ENCODE measurements around the gene RNF144A.

RNF144A gene

DNA sequence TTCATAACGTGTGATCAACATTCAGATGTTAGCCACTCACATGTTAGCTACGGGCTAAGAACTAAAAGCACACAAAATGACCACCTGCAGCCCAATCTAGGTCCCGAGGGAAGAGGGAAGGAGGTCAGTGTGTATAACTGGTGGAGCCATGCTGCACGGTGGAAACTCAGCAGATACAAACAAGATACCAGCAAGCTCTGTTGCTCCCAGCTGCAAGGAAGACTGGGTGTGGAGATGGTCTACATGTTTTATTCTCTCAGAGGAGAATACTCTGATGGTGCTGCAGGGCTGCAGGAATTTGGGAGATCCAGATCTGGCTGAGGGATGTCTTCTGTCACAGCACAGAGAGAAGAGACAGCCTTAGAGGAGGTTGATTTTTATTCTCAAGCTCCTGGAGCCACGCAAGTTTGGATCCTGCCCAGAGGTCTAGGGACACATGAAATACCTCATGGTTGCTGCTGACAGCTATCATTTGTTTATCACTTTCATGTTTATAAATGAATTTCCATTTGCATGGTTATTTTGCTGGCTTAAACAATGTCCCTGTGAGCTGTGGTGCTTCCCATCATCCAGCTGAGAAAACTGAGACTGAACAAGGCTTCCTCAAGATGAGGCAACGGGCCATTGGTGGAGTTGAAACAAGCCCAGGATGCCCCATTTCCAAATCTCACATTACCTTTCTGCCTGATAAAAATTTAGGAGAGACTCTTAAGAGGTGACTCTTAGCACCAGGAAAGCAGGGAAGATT is 30.9 kb downstream of the RNF144A start:
- no peak for DNase-seq (ENCODE audit: low spot score)

DNA sequence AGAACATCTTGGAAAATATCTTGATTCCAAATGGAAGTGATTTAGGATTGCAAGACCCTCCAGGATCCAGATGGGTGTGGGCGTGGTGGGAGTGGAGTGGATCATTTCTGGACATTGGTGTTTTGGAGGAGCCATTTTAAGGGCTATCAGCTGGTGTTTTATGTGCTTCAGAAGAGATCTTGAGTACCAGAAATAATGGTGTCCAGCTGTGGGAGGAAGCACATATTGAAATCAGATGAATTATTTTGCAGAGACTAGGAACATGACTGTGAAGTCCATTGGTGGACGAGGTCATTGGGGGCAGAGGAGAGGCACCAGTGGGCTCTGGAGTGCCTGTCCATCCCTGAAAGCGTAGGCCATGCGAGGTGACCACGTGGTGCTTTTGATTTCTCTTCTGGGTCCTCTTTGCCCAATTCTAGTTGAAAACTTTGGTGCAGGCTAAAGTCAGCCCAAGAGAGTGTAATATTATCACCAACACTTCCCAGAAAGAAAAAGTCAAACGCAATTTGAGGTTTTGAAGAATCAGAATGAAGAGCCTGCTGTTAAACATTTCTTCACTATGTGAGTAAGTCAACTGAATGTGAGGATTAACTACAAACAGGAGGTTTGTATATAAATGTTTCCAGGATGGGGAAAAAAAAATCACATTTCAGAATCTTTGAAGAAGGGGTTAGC is 31.6 kb downstream of the RNF144A start:
- DNase-seq (ENCODE audit: low spot score), result no peak

DNA sequence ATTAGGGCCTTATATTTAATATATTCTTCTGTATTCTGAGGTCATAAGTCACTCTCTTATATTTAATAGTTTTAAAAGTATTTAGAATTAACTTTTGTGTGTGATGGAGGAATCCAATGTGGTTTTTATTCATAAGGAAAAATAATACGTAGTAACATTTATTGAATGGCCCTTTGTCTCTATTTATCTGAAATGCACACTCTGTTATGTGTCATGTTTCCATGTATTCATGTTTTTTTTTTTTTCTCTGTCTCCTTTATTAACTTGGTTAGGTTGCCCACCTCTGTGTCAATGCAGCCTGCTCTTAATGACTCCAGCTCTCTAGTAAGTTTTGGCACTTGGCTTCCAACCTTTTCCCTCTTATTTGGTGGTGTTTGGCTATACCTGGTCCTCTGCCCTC is 33.8 kb downstream of the RNF144A start:
- no peak for DNase-seq (ENCODE audit: low spot score)

DNA sequence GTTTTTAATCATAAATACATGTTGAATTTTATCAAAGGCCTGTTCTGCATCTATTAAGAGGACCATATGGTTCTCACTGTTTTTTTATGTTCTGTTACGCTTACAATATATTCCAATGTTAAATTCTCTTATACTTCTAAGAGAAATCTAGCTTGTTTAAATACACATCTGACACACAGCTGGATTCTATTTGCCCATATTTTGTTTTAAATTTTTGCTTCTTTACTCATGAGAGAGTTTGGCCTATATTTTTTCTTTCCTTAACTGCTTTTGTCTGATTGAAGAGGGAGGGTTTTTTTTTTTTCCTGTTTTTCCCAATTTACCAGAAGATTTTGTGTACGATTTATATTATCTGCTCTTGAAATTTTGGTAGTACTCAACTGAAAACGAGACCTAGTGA is 34.9 kb downstream of the RNF144A start:
- no peak for DNase-seq (ENCODE audit: low spot score)

DNA sequence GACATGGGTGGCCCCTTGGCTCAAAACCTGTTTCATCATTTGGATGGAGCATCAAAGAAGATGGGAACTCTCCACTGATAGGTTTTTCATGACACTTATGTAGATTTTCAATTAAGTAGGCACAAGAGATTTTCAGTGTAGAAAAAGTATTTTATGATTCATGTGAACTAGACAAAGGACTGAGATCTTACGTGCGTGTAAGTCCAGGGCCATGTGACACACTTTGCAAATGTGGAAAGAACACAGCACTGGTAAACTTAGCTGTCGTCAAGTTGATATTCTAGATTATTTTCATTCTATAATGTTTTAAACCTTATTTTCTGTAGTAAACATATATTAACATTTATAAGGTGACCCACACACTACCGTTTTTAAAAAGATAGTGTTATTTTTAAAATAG is 37.4 kb downstream of the RNF144A start:
- no peak for DNase-seq (ENCODE audit: low spot score)

DNA sequence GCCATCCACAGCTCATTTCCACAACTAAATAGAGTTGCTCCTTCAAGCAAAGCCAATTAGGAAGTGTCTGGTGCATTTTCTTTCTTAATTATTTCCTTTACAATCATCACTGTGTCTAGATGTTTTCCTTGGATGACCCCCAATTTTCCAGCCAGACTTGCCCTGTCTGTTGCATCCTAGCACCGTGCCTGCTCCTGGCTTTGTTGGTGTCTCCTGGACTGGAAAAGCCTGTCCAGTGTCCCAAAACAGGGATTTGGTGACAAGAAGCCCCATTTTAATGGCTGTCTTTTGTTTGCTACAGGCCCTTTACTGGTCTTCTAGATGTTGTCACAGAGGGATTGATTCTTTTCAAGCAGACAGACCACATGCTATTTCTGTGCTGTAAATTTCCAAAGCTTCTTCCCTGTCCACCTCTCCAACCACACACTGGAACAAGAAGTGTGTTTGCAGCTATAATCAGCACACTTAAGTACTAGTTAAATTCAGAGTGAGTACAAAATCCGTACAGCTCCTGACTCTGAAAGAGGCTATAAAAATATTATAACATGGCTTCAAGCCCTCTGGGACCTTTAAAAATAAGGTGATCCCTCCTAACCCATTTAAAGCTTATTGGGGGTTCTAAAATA is 38.4 kb downstream of the RNF144A start:
- no peak for DNase-seq (ENCODE audit: low spot score)

DNA sequence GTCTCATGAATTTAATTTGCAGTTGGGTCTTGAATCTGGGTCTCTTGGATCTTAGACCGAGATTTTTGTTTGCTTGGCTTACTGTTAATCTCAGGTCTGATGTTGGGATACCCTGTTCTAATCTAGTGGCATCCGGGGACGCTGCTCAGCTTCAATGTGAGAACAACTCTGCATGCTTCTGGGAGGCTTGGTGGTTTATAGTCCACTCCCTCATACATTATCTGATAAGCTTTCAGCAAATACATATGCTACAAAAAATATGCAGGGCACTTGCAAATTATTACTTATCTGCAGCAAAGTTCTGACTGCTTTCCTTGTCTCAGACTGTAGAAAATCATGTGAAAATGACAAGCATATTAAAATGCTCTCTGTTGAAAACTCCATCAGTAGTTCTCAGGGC is 39.4 kb downstream of the RNF144A start:
- DNase-seq (ENCODE audit: low spot score), result no peak

DNA sequence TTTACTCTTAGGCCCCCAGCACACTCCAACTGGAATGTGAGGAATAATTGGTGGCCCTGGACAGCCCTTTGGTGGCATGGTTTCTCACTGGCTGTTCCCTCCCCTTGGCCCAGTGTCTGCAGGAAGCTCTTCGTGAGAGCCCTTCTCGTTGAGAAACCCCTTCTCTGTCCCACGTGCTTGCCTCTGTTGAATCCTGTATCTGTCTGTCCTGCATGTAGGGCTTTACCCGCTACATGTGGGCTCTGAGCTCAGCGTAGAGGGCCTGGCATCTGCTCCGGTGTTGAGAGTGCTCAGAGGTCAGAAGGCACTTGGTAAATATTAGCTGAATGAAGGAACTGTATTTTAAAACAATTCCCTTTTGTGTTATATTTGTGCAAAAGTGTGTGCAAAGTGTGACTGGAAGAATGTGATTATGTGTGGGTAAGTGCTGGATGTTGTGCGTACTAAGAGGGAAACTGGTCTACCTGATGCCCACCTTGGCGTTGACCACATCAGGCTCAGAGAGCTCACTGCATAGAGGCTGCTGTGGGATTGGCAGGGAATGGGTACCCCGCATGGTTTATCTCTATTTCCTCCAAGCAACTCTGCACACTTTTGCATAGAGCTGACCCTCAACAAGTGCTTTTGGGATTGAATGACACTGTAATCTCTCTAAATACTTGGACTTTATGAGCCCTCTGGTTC is 40.0 kb downstream of the RNF144A start:
- no peak for DNase-seq (ENCODE audit: low spot score)

DNA sequence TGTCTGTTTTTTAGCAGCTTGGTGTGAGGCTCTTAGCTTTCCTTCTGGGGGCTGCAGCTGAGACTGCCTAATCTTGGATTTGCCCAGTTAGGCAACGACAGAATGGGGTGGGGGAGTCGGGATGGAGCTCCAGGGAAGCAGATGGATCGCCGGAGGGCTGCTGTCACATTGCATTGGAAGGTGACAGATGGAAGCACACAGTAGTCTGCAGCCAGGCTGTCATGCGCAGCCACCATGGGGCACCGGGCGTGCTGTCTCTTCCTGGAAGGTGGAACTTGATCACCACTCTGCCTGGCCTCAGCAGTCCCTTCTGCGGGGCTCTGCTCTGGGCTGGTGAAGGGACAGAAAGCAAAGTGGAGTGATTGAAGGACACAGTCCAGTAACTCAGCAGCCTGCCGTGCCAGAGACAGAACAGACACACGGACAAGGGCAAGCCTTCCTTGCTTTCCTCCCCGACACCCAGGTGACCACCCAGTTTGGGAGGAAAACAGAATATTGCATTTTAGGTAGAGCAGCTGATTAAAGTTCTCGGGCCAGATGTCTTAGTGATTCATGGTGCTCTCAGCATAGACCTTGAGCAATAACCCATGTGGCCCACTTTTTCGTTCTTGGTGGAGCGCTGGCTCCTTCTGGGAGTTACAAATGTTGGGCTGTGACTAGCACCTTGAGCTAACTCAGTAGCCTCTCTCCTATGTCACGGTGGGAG is 40.9 kb downstream of the RNF144A start:
- no peak for DNase-seq (ENCODE audit: low spot score)

DNA sequence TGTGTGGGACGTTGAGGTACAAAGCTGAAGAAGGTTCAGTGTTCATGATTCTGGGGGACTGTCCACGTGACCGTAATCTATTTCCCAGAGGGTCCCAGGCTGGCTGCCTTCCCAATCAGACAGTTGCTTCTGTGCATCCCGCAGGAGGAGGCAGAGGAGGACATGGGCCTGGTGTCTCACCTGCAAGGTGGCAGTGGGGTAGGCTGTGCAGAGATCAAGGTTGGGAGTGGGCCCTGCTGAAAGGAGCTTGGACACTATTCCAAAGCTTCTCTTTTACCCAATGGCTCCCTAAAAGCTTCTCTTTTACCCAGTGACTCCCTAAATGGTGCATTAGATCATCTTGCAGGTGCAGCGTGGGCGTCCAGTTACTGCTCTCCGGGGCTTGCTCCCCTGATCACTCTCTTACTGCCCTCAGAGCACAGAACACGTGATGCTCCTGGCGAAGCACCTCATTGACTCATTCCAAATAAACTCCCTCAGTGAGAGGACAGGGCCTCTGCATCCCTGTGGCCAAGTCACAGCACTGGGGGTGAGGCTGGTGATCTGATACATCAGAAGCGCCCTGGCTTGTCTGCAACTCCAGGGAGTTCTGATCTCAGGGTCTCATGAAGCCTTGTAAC is 41.5 kb downstream of the RNF144A start:
- no peak for DNase-seq (ENCODE audit: low spot score)

DNA sequence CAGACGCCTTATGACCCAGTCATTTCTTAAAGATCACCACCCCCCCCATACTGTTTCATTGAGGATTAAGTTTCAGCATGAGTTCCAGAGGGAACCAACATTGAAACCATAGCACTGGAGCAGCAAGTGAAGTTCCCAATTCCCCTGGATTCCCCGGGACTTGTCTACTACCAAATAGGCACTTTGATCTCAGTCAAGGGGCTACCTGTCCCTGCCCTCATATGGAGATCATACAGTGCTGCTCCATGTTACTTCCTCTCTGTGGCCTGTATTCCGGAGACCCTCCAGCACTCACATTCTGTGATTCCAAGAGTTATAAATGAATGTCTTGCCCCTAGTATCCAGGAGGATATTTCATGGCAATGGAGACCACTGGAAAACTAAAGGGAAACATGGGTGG is 42.5 kb downstream of the RNF144A start:
- no peak for DNase-seq (ENCODE audit: low spot score)

DNA sequence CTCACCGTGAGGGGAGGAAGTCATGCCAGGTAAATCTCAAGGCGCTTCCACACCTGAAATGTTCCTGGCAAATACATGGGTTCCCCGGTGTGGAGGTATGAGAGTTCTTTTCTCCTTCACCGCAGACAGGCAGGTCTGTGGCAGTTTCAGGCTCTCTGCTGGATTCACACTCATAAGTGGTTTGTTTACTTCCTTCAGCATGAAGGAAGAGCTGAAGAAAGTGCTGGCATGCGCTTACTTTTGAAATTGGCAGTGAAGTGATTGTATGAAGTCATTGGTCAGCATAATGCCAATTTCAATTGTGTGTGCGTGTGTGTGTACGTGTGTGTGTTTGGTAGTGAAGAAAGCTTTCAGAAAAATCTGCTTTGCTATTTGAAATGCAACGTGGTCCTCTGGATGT is 43.4 kb downstream of the RNF144A start:
- DNase-seq (ENCODE audit: low spot score), result peak; percentile 43

DNA sequence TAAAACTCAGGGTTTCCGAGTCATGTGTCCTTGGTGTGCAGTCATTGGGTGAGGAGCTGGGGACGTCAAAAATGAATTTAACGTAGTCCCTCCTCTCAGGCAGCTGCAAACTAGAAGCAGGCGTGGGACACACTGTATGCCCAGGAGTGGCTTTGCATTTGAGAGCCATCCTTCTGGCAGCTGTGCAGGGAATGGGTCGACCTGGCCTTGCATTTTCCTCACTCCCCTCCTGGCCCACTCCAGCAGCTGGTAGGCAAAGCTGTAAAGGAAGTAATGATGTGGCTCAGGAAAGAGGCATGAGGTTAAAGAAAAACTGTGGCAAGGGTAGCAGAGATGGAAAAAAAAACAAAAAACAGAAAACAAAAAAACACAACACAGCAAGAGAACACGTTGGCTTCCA is 46.5 kb downstream of the RNF144A start:
- DNase-seq (ENCODE audit: low spot score), result no peak

DNA sequence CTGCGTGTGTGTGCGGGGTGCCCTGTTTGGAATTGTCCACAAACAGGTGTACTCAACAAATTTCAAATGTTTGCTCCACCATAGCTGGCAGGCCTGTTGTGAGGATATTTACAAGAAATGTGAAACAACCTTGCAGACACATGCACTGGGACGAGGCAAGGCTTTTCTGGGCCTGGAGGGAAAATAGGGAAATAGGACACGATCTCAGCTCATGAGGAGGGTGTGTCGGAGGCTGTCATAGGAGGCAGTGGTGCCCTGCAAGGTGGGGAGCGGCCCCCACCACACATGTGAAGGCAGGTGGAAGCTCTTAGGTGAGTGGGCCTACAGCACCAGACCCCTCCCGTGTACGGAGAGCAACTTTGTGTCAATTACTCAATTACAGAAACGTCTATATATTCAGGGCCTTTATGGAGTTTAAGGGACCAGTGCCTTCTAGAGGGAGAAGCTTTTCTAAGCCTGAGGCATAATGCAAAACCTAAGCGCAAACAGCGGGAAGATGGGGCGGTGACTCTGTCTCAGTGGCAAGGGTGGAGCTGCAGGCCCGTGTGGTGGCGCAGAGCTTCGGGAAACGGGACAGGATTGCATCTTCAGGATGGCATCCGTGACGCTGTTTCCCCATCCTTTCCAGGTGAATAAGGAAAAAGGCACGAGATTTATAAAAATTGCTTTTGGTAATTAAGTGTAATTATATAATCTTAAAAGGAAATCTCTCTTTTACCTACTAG is 48.0 kb downstream of the RNF144A start:
- no peak for DNase-seq (ENCODE audit: low spot score)

DNA sequence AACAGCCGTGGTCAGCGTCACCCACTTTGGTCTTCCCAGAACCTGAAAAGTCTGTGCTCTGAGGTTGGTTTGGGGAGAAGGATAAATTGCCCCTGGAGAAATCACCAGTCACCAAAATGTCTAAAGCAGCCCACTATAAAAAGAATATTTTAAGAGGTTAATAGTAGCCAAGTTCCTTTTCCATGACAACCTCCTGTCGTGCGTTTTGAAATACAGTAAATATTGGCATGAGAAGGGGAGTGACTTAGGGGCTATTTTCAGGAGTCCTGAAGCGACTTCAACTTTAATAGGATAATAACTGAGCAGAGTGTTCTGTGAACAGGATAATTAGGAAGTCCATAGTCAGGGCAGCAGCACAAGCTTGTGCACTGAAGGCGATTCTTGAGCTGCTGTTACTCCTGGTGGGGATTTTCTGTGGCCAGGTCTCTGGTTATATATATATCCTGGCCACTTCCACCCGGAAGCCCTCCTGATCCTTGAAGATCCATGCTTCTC is 49.3 kb downstream of the RNF144A start:
- DNase-seq (ENCODE audit: low spot score), result no peak

DNA sequence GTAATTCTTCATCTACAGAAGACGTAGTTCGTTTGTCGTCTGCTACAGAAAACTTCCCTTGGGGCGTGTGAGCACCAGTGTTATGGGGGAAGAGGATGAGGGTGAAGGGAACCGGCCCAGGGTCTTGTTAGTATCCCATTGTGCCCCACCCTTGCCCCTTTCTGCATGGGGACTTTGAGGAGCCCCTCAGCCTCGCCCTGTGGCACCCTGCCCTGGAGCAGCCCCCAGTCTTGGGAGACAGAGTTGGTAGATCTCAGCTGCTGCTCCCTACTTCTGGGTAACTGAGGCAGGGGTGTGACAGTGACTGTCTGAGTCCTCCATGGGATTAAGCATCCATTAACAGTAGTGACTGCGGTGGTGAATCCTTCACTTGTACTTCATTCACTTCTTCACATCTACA is 50.1 kb downstream of the RNF144A start:
- no peak for DNase-seq (ENCODE audit: low spot score)

DNA sequence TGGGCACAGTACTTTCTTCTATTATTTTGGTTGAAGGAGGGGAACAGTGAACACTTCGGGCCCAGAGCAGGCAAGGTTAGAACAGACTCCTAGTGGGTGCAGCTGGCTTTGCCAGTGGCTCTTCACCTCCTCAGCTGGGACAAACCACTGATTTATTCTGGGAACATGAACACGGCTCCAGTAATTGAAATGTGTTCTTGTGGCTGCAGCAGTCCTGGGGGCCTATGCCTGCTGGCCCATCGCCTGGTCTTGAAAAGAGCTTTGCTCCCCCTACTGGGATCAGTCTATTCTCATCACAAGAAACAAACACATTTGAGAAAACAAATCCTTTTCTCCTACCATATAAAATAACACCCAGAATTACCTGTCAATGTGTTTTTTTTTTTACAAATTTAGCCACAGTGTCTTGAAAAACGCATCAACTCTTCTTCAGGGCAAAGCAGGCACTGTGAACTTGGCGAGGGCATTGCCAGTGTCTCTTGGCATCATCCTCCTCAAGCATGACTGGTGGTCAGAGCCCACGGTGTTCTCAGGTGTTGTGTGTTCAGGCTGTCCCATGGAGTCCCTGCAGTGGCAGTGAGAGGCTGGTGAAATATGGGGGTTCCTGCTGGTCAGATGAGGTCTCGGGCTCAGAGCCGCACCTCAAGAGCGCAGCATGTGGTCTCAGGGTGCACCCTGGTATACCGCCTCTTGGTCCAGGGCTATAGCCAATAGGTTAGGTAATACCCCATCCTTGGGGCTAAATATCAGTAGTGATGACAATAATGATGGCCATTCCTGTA is 51.3 kb downstream of the RNF144A start:
- no peak for DNase-seq (ENCODE audit: low spot score)

DNA sequence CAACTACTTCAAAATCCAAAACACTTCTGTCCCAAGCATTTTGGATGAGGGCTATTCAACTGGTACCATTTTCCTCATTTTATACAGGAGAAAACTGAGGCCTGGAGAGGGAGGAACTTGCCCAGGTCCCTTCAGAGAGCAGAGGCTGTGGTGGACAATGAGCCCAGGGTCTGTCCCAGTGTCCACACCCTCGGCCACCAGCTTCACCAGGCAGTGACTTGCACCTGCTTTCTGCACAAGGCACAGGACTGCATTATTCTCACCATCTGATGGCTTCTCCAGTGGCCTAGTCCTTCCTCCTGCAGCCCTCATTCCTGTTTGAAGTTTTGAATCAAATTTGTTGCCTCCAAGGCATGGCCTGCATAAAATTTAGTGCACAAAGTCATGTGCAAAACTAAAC is 53.3 kb downstream of the RNF144A start:
- no peak for DNase-seq (ENCODE audit: low spot score)

DNA sequence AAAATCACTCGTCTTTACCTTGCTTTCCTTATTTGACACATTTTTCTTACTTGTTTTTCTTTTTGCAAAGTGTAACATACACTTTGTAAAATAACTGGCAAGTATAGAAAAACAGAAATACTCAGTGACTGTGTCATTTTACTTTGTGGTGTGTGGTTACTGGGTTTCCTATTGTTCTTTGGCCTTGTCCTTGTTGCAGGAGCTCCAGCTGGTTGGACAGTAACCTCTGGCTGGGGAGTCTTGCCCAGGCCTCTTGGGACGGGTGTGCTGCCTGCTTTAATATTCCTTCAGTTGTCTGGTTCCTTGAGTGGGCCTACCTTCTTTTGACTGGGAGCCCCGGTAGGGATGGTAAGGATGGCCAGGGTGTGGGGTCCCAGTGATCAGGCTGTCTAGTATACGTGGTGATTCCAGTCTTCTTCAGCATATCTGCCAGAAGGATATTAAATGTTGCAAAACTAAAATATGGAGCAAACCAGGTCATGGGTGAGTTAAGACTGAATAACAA is 53.8 kb downstream of the RNF144A start:
- DNase-seq (ENCODE audit: low spot score), result no peak

DNA sequence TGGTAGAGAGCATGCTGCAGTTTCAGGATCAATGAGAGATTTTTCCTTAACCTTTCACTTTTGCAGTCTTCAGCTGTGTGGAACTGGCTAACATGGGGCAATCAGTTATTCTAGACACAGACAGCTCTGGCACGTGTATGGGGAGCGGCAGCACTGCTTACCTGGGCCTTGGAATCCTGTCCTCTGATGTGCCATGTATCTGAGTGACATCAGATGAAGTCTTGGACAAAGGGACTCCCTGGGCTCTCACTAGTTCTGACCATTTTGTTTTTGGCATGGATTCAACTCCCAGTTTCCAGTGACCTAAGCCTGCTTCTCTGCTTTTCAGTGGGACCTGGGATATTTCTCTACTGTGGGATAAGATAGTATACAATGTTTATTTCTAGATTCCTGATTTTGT is 54.3 kb downstream of the RNF144A start:
- no peak for DNase-seq (ENCODE audit: low spot score)

All from GM03348 (cell line).